HepG2 (cell line): ENCODE data around the gene KRT81.

Source experiments
- ATM ChIP-seq: fragments of 450-650 bp; IDR thresholded peaks from 2 replicates; pipeline ENCODE4 v1.7.1; 2017; ENCODE audit warnings: mild to moderate bottlenecking, borderline replicate concordance
- BRCA1 ChIP-seq: sonication (generic); formaldehyde crosslinking; IDR thresholded peaks from 2 replicates; pipeline ENCODE4 v1.4.0; 2020; ENCODE audit warnings: missing genetic modification reagents
- TBP ChIP-seq: sonication (generic); formaldehyde crosslinking; IDR thresholded peaks from 2 replicates; pipeline ENCODE4 v1.5.0; 2020; ENCODE audit warnings: missing genetic modification reagents
- ZBTB10 ChIP-seq: sonication (generic); formaldehyde crosslinking; IDR thresholded peaks from 2 replicates; pipeline ENCODE4 v1.4.0; 2020; ENCODE audit warnings: missing genetic modification reagents, borderline replicate concordance
- TF ChIP-seq, protein P1 (sequence below): sonication (generic); formaldehyde crosslinking; IDR thresholded peaks from 2 replicates; pipeline ENCODE4 v1.4.0; 2020; ENCODE audit warnings: missing genetic modification reagents
- TF ChIP-seq, protein P2 (sequence below): sonication (generic); formaldehyde crosslinking; IDR thresholded peaks from 2 replicates; pipeline ENCODE4 v1.5.0; 2020; ENCODE audit warnings: mild to moderate bottlenecking, missing genetic modification reagents, moderate library complexity
- TF ChIP-seq, protein P3 (sequence below): sonication (generic); formaldehyde crosslinking; IDR thresholded peaks from 2 replicates; pipeline ENCODE4 v1.5.0; 2020; ENCODE audit warnings: missing genetic modification reagents

GRCh38 chr12:52254180-52254964 is 37.0 kb downstream of the KRT81 start:
- TF ChIP-seq TBP (CRISPR knock-in tag) (no peak), ZBTB10 (CRISPR knock-in tag) (no peak), BRCA1 (CRISPR knock-in tag) (no peak), ATM (no peak)
- TF ChIP-seq, protein P1, sequence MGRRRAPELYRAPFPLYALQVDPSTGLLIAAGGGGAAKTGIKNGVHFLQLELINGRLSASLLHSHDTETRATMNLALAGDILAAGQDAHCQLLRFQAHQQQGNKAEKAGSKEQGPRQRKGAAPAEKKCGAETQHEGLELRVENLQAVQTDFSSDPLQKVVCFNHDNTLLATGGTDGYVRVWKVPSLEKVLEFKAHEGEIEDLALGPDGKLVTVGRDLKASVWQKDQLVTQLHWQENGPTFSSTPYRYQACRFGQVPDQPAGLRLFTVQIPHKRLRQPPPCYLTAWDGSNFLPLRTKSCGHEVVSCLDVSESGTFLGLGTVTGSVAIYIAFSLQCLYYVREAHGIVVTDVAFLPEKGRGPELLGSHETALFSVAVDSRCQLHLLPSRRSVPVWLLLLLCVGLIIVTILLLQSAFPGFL, result no peak
- TF ChIP-seq, protein P2, sequence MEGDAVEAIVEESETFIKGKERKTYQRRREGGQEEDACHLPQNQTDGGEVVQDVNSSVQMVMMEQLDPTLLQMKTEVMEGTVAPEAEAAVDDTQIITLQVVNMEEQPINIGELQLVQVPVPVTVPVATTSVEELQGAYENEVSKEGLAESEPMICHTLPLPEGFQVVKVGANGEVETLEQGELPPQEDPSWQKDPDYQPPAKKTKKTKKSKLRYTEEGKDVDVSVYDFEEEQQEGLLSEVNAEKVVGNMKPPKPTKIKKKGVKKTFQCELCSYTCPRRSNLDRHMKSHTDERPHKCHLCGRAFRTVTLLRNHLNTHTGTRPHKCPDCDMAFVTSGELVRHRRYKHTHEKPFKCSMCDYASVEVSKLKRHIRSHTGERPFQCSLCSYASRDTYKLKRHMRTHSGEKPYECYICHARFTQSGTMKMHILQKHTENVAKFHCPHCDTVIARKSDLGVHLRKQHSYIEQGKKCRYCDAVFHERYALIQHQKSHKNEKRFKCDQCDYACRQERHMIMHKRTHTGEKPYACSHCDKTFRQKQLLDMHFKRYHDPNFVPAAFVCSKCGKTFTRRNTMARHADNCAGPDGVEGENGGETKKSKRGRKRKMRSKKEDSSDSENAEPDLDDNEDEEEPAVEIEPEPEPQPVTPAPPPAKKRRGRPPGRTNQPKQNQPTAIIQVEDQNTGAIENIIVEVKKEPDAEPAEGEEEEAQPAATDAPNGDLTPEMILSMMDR (CRISPR knock-in tag), result no peak
- TF ChIP-seq, protein P3, sequence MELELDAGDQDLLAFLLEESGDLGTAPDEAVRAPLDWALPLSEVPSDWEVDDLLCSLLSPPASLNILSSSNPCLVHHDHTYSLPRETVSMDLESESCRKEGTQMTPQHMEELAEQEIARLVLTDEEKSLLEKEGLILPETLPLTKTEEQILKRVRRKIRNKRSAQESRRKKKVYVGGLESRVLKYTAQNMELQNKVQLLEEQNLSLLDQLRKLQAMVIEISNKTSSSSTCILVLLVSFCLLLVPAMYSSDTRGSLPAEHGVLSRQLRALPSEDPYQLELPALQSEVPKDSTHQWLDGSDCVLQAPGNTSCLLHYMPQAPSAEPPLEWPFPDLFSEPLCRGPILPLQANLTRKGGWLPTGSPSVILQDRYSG, result no peak
